ENCODE data around the gene STK32C.
A peak's percentile ranks its signal among the peaks of the same experiment; 100 is the strongest.

Gene STK32C

DNA sequence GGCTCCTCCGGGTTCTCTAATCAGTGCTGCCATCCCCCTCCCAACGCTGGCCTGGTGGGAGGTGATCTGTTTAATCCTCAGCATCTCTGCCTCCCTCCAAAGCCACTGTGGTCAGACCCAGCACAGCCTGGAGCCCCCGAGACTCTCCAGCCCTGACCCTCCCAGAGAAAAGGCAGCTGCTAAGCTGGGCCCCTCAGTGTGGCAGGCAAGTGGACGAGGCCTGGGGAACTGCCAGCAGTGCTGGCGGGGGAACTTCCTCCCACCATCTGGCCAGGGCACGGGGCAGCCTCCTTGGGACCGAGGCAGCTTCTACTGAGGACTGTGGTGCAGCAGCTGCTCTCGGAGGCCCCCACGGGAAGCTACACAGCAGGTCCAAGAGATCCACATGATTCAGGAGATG, 69.9 kb downstream of the STK32C start:
- peak; percentile 13; the same call in 2 of the 3 replicates for ATAC-seq
- TF ChIP-seq ARNTL (CRISPR knock-in tag; IDR thresholded peaks at IDR 0.05; ENCODE audit: borderline replicate concordance, low read depth): no peak

DNA sequence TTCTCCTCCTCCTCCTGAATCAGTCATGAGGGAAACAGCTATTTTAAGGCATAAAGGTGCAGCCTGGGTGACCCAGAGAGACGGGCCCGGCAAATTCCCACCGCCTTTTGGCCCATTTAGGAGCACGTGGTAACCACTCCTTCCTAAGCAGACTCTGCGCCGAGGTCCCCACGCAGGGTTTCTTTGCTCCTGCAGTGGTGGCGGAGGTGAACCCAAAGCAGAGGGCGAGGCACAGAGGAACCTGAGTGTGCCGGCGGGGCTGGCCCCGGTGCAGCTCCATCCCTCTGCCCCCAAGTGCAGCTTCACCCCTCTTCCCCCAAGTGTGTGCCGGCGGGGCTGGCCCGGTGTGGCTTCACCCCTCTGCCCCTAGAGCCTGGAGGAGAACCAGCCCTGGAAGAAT, 70.4 kb downstream of the STK32C start:
- ATAC-seq: no peak
- TF ChIP-seq CSDC2 (CRISPR knock-in tag; IDR thresholded peaks at IDR 0.05): no peak
- TF ChIP-seq ZNF70 (CRISPR knock-in tag; IDR thresholded peaks at IDR 0.05): no peak
- TF ChIP-seq, protein P1, sequence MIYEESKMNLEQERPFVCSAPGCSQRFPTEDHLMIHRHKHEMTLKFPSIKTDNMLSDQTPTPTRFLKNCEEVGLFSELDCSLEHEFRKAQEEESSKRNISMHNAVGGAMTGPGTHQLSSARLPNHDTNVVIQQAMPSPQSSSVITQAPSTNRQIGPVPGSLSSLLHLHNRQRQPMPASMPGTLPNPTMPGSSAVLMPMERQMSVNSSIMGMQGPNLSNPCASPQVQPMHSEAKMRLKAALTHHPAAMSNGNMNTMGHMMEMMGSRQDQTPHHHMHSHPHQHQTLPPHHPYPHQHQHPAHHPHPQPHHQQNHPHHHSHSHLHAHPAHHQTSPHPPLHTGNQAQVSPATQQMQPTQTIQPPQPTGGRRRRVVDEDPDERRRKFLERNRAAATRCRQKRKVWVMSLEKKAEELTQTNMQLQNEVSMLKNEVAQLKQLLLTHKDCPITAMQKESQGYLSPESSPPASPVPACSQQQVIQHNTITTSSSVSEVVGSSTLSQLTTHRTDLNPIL (CRISPR knock-in tag; IDR thresholded peaks at IDR 0.05; ENCODE audit: low read depth): no peak
- no peak for TF ChIP-seq ZC3H10 (CRISPR knock-in tag; IDR thresholded peaks at IDR 0.05)
- no peak for TF ChIP-seq ARNTL (CRISPR knock-in tag; IDR thresholded peaks at IDR 0.05; ENCODE audit: borderline replicate concordance, low read depth)

DNA sequence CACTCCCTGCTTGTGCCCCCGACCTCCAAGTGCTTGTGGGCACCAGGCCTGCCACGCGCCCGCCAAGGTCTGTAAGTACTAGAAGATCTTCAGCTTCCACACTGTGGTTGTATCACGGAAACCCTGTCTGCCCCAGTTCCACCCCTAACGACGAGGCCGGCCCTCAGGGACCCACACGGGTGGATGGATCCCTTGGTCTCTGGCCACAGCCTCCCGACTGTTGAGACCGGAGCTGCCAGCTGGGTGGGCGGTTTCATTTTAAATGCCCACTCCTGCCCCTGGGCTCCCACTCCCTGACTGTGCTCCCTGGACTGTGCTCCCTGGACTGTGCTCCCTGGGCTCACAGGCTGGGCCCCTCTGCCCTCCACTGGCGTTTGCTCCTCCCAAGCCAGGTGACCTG, 70.9 kb downstream of the STK32C start:
- ATAC-seq: no peak
- TF ChIP-seq RARB (CRISPR knock-in tag; IDR thresholded peaks at IDR 0.05) (no peak), ZFP30 (CRISPR knock-in tag; IDR thresholded peaks at IDR 0.05) (no peak), TOX (CRISPR knock-in tag; IDR thresholded peaks at IDR 0.05; ENCODE audit: borderline replicate concordance) (no peak), ZC3H10 (CRISPR knock-in tag; IDR thresholded peaks at IDR 0.05) (no peak), ISL1 (CRISPR knock-in tag; IDR thresholded peaks at IDR 0.05) (no peak), SNAI2 (CRISPR knock-in tag; IDR thresholded peaks at IDR 0.05) (no peak), ZFP3 (CRISPR knock-in tag; IDR thresholded peaks at IDR 0.05) (no peak)
- TF ChIP-seq, protein P2, sequence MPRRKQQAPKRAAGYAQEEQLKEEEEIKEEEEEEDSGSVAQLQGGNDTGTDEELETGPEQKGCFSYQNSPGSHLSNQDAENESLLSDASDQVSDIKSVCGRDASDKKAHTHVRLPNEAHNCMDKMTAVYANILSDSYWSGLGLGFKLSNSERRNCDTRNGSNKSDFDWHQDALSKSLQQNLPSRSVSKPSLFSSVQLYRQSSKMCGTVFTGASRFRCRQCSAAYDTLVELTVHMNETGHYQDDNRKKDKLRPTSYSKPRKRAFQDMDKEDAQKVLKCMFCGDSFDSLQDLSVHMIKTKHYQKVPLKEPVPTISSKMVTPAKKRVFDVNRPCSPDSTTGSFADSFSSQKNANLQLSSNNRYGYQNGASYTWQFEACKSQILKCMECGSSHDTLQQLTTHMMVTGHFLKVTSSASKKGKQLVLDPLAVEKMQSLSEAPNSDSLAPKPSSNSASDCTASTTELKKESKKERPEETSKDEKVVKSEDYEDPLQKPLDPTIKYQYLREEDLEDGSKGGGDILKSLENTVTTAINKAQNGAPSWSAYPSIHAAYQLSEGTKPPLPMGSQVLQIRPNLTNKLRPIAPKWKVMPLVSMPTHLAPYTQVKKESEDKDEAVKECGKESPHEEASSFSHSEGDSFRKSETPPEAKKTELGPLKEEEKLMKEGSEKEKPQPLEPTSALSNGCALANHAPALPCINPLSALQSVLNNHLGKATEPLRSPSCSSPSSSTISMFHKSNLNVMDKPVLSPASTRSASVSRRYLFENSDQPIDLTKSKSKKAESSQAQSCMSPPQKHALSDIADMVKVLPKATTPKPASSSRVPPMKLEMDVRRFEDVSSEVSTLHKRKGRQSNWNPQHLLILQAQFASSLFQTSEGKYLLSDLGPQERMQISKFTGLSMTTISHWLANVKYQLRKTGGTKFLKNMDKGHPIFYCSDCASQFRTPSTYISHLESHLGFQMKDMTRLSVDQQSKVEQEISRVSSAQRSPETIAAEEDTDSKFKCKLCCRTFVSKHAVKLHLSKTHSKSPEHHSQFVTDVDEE (CRISPR knock-in tag; IDR thresholded peaks at IDR 0.05): no peak
- TF ChIP-seq, protein P3, sequence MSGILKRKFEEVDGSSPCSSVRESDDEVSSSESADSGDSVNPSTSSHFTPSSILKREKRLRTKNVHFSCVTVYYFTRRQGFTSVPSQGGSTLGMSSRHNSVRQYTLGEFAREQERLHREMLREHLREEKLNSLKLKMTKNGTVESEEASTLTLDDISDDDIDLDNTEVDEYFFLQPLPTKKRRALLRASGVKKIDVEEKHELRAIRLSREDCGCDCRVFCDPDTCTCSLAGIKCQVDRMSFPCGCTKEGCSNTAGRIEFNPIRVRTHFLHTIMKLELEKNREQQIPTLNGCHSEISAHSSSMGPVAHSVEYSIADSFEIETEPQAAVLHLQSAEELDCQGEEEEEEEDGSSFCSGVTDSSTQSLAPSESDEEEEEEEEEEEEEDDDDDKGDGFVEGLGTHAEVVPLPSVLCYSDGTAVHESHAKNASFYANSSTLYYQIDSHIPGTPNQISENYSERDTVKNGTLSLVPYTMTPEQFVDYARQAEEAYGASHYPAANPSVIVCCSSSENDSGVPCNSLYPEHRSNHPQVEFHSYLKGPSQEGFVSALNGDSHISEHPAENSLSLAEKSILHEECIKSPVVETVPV (CRISPR knock-in tag; IDR thresholded peaks at IDR 0.05): no peak

DNA sequence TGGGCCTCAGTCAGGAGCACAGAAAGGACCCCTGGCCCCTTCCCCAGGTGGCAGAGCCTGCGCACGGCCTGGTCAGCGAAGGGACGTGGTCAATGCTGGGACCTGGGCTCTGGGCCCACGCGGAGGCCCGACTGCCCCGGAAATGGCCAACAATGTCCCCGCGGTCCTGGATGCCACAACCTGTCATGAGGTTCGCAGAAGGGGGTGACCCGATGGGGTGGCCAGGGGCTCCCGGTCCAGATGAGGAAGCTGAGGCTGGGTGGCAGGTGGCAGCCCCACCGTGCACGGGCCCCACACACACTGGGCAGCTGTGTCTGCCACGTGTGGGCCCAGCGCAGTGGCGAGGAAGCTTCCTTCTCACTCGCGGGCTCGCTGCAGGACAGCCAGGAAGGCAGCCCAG, 71.6 kb downstream of the STK32C start:
- no peak for ATAC-seq
- TF ChIP-seq BACH2 (CRISPR knock-in tag; IDR thresholded peaks at IDR 0.05; ENCODE audit: borderline replicate concordance) (no peak), OSR1 (CRISPR knock-in tag; IDR thresholded peaks at IDR 0.05) (no peak), ZC3H10 (CRISPR knock-in tag; IDR thresholded peaks at IDR 0.05) (no peak), ZFP30 (CRISPR knock-in tag; IDR thresholded peaks at IDR 0.05) (no peak), CSDC2 (CRISPR knock-in tag; IDR thresholded peaks at IDR 0.05) (no peak), PPARA (CRISPR knock-in tag; IDR thresholded peaks at IDR 0.05; ENCODE audit: borderline replicate concordance) (no peak), GLIS3 (CRISPR knock-in tag; IDR thresholded peaks at IDR 0.05) (no peak), ARNTL (CRISPR knock-in tag; IDR thresholded peaks at IDR 0.05; ENCODE audit: borderline replicate concordance, low read depth) (no peak), RARB (CRISPR knock-in tag; IDR thresholded peaks at IDR 0.05) (no peak), TCF4 (CRISPR knock-in tag; IDR thresholded peaks at IDR 0.05; ENCODE audit: borderline replicate concordance) (no peak), TOX (CRISPR knock-in tag; IDR thresholded peaks at IDR 0.05; ENCODE audit: borderline replicate concordance) (no peak), ZNF8 (CRISPR knock-in tag; IDR thresholded peaks at IDR 0.05) (no peak)
- TF ChIP-seq, protein P4, sequence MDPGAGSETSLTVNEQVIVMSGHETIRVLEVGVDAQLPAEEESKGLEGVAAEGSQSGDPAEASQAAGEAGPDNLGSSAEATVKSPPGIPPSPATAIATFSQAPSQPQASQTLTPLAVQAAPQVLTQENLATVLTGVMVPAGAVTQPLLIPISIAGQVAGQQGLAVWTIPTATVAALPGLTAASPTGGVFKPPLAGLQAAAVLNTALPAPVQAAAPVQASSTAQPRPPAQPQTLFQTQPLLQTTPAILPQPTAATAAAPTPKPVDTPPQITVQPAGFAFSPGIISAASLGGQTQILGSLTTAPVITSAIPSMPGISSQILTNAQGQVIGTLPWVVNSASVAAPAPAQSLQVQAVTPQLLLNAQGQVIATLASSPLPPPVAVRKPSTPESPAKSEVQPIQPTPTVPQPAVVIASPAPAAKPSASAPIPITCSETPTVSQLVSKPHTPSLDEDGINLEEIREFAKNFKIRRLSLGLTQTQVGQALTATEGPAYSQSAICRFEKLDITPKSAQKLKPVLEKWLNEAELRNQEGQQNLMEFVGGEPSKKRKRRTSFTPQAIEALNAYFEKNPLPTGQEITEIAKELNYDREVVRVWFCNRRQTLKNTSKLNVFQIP (CRISPR knock-in tag; IDR thresholded peaks at IDR 0.05; ENCODE audit: borderline replicate concordance, low read depth): no peak
- TF ChIP-seq, protein P3 (CRISPR knock-in tag; IDR thresholded peaks at IDR 0.05): no peak
- TF ChIP-seq, protein P5, sequence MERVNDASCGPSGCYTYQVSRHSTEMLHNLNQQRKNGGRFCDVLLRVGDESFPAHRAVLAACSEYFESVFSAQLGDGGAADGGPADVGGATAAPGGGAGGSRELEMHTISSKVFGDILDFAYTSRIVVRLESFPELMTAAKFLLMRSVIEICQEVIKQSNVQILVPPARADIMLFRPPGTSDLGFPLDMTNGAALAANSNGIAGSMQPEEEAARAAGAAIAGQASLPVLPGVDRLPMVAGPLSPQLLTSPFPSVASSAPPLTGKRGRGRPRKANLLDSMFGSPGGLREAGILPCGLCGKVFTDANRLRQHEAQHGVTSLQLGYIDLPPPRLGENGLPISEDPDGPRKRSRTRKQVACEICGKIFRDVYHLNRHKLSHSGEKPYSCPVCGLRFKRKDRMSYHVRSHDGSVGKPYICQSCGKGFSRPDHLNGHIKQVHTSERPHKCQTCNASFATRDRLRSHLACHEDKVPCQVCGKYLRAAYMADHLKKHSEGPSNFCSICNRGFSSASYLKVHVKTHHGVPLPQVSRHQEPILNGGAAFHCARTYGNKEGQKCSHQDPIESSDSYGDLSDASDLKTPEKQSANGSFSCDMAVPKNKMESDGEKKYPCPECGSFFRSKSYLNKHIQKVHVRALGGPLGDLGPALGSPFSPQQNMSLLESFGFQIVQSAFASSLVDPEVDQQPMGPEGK (CRISPR knock-in tag; IDR thresholded peaks at IDR 0.05; ENCODE audit: borderline replicate concordance): no peak
- TF ChIP-seq, protein P1 (CRISPR knock-in tag; IDR thresholded peaks at IDR 0.05; ENCODE audit: low read depth): no peak

All from SK-N-SH treated with all-trans-retinoic acid at 6 μM for 48 hours (cell line).